Fibroblast of skin of right biceps (primary cell): ENCODE data around the gene USP17L17.
"Not testable (repeated sequence)": the region's sequence is repeated elsewhere in the genome, so short reads cannot be mapped to it uniquely, and the experiment has no call there.

Source experiments
- DNase-seq: peaks from one replicate; pipeline ENCODE4 v3.0.0-alpha.2; 2013

The USP17L17 gene

GRCh38 chr4:9243579-9243978 is at the start of gene USP17L17:
TSS of gene USP17L17 (plus strand) at chr4:9243879. CDS start at chr4:9243879, 0 bp downstream.
- not testable (repeated sequence) for DNase-seq

- not testable (repeated sequence) for DNase-seq
These were observed 33.3 kb upstream of the USP17L17 start, which contains the start of gene USP17L10 for GRCh38 chr4:9210357-9210756. TSS of gene USP17L10 (plus strand) at chr4:9210657. CDS start at chr4:9210657, 0 bp downstream.

GRCh38 chr4:9214701-9215100 is 29.0 kb upstream of the USP17L17 start:
- DNase-seq = not testable (repeated sequence)

- not testable (repeated sequence) for DNase-seq
These were observed 28.6 kb upstream of the USP17L17 start, which contains the start of gene USP17L11 for GRCh38 chr4:9215105-9215504. TSS of gene USP17L11 (plus strand) at chr4:9215405. CDS start at chr4:9215405, 0 bp downstream.

- DNase-seq = not testable (repeated sequence)
These were observed 23.8 kb upstream of the USP17L17 start, which contains the start of gene USP17L12 for GRCh38 chr4:9219852-9220251. TSS of gene USP17L12 (plus strand) at chr4:9220152. CDS start at chr4:9220152, 0 bp downstream.

- DNase-seq = not testable (repeated sequence)
These were observed 19.1 kb upstream of the USP17L17 start, which contains the start of gene USP17L13 for GRCh38 chr4:9224596-9224995. TSS of gene USP17L13 (plus strand) at chr4:9224896. CDS start at chr4:9224896, 0 bp downstream.

GRCh38 chr4:9230249-9230648 is 13.4 kb upstream of the USP17L17 start:
- not testable (repeated sequence) for DNase-seq

- not testable (repeated sequence) for DNase-seq
These were observed 9.6 kb upstream of the USP17L17 start, which contains the start of gene USP17L15 for GRCh38 chr4:9234085-9234484. TSS of gene USP17L15 (plus strand) at chr4:9234385. CDS start at chr4:9234385, 0 bp downstream.

GRCh38 chr4:9238461-9238860 is 5.2 kb upstream of the USP17L17 start:
- peak; percentile 0 for DNase-seq

- peak; percentile 0 for DNase-seq
These were observed 4.4 kb downstream of the USP17L17 start, which contains the start of gene USP17L18 for GRCh38 chr4:9247953-9248680. TSS of gene USP17L18 (plus strand) at chr4:9248630. CDS start at chr4:9248630, 0 bp downstream.

GRCh38 chr4:9253078-9253477 is 9.4 kb downstream of the USP17L17 start, which contains the start of gene USP17L19:
TSS of gene USP17L19 (plus strand) at chr4:9253378. CDS start at chr4:9253378, 0 bp downstream.
- not testable (repeated sequence) for DNase-seq

GRCh38 chr4:9257824-9258223 is 14.1 kb downstream of the USP17L17 start, which contains the start of gene USP17L20:
TSS of gene USP17L20 (plus strand) at chr4:9258124. CDS start at chr4:9258124, 0 bp downstream.
- DNase-seq = not testable (repeated sequence)

GRCh38 chr4:9262572-9262971 is 18.9 kb downstream of the USP17L17 start, which contains the start of gene USP17L21:
TSS of gene USP17L21 (plus strand) at chr4:9262872. CDS start at chr4:9262872, 0 bp downstream.
- not testable (repeated sequence) for DNase-seq

GRCh38 chr4:9267319-9267718 is 23.6 kb downstream of the USP17L17 start, which contains the start of gene USP17L22:
TSS of gene USP17L22 (plus strand) at chr4:9267619. CDS start at chr4:9267619, 0 bp downstream.
- DNase-seq = not testable (repeated sequence)

- DNase-seq = not testable (repeated sequence)
These were observed 28.0 kb downstream of the USP17L17 start for GRCh38 chr4:9271719-9272118.
